Activated CD4-positive, alpha-beta T cell treated with anti-CD3 and anti-CD28 coated beads for 48 hours (primary cell): ENCODE data around the gene MEMO1.
"Not testable (repeated sequence)": the region's sequence is repeated elsewhere in the genome, so short reads cannot be mapped to it uniquely, and the experiment has no call there.

Experiments used
- DNase-seq: peaks from one replicate; pipeline ENCODE4 v3.0.0-alpha.2; 2020

Gene MEMO1

DNA sequence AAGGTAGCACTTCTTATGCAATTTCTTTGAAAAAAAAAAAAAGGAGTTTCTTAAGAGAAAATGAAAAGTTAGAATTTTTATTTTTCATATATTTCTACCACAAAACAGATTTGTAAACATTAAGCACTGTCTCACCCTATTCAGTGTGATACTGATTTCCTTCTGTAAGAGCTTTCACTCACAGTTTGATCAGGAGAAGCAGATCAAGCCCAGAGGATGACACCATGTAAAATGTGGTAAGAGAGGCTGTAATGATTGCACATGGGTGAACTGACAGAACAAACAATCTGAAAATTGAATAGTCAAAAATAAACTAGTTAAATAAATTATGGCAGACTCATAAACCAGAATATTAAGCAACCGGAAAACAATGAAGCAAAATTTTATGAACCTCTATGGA, 54.5 kb downstream of the MEMO1 start:
- DNase-seq = no peak

GRCh38 chr2:31953095-31953494, 57.7 kb downstream of the MEMO1 start:
- DNase-seq = not testable (repeated sequence)

GRCh38 chr2:31950946-31951562, 59.8 kb downstream of the MEMO1 start:
- no peak for DNase-seq

DNA sequence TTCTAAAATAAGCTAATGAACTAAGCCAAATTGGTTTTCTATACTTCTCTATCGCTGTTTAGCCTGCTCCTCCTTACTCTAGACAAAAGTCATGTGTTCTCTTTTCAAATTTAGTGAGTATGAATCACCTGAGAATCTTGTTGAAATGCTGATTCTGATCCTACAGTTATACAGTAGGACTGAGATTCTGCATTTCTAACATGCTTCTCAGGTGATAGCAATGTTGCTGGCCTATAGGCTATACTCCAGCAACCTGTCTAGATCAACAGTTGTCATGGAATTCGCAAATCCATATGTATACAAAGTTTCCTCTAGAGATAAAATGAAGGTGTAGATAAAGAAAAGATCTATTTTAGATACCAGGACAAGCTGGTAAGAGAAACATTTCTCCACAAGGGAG, 62.9 kb downstream of the MEMO1 start:
- DNase-seq = no peak

GRCh38 chr2:31946838-31947237, 64.0 kb downstream of the MEMO1 start:
- DNase-seq = no peak

DNA sequence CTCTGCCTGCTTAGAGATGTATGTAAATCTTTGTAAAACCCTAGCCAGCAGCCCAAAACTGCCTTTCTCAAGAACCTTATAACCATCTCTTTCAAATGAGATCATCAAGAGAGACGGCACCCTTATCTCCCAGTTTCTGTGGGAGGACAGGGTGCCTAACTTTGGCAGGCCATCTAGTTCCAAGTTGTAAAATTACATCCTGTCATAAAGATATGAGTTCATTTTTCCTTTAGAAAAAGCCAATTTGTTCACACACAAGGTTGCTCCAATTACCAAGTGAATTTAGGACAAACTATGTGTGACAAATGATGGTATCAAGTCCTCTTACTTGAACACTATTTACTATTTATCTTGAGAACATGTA, 65.3 kb downstream of the MEMO1 start:
- DNase-seq = no peak

- DNase-seq = no peak
Observed at GRCh38 chr2:31944828-31945571, 65.8 kb downstream of the MEMO1 start.

- no peak for DNase-seq
Observed at GRCh38 chr2:31943636-31944225, 67.1 kb downstream of the MEMO1 start.

DNA sequence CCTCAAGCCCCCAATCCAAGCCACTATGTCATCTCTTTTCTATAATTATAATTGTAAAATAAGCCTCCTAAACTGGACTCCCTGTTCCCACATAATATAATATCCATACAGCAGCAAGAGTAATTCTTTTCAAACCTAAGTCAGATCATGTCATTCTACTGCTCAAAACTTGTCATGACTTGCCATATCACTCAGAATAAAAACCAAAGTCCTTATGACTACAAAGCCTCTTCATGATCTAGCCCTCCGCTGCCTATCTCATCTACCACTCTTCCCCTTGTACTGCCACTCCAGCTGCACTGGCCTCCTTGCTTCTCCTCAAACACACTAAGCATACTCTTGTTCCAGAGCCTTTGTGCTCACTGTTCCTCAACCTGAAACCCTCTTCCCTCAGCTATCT, 69.9 kb downstream of the MEMO1 start:
- no peak for DNase-seq

- no peak for DNase-seq
Observed at GRCh38 chr2:31937741-31938140, 73.1 kb downstream of the MEMO1 start.

DNA sequence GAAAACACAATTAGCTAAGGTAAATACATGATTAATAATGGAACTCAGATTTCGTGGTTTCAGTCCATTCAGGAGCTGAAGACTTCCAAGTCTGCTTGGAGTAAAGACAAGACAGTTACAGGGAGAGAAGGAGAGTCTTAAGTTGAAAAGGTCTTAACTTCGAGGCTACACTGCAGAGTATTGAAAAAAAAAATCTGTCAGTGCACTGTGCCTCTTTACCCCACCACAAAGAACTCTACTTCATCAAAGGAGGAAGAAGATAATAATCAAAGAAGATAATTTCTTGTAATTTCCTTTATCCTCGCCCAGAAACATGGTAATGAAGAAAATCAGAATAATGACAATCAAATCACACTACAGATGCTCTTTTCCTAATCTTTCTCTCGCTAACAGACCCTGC, 75.4 kb downstream of the MEMO1 start:
- DNase-seq = no peak

GRCh38 chr2:31933066-31933465, 77.7 kb downstream of the MEMO1 start:
- DNase-seq = peak; percentile 36

GRCh38 chr2:31932589-31932988, 78.2 kb downstream of the MEMO1 start:
- no peak for DNase-seq

DNA sequence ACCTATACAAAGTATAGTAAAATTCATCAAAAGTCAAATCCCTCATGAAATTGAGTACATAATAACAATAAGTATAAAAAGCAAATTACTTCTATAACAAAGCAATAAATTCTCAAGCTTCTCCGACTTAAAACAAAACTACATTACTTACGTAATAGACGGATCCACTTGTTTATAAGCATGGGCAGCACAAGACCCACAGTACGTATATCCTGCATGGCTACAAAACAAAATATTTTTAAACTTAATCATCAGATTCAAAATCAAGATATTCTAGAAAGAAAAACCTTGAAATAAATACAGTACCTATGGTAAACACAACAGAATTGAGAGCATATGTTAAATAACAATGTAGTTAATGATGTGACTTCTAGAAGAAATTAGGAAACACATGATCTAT, 78.9 kb downstream of the MEMO1 start:
- no peak for DNase-seq

GRCh38 chr2:31925517-31925916, 85.3 kb downstream of the MEMO1 start:
- no peak for DNase-seq

GRCh38 chr2:31923662-31924061, 87.1 kb downstream of the MEMO1 start:
- no peak for DNase-seq

DNA sequence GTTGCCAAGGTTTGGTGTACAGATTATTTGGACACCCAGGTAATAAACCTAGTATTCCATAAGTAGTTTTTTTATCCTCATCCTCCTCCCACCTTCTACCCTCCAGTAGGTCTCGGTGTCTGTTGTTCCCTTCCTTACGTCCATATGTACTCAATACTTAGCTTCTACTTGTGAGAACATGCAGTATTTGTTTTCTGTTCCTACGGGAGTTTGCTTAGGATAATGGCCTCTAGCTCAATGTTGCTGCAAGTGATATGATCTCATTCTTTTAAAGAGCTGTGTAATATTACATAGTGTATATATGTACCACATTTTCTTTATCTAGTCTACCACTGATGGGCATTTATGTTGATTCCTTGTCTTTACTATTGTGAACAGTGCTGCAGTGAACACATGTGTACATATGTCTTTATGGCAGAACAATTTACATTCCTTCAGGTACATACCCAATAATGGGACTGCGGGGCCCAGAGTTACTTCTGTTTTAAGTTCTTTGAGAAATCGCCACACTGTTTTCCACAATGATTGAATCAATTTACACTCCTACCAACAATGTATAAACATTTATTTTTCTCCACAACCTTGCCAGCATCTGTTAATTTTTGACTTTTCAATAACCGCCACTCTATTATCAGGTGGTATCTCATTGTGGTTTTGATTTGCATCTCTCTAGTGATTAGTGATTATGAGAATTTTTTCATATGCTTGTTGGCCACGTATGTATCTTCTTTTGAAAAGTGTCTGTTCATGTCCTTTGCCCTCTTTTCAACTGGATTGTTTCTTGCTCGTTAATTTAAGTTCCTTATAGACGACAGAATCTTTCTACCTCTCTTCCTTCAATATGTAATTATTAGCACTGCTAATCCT, 88.0 kb downstream of the MEMO1 start:
- DNase-seq = no peak

GRCh38 chr2:31920962-31921361, 89.8 kb downstream of the MEMO1 start:
- no peak for DNase-seq

GRCh38 chr2:31919499-31919898, 91.3 kb downstream of the MEMO1 start:
- DNase-seq = no peak

- DNase-seq = no peak
Observed at GRCh38 chr2:31909661-31910060, 101.1 kb downstream of the MEMO1 start.

- DNase-seq = not testable (repeated sequence)
Observed at GRCh38 chr2:31907491-31907890, 103.3 kb downstream of the MEMO1 start.

GRCh38 chr2:31903109-31903780, 107.6 kb downstream of the MEMO1 start:
- no peak for DNase-seq

DNA sequence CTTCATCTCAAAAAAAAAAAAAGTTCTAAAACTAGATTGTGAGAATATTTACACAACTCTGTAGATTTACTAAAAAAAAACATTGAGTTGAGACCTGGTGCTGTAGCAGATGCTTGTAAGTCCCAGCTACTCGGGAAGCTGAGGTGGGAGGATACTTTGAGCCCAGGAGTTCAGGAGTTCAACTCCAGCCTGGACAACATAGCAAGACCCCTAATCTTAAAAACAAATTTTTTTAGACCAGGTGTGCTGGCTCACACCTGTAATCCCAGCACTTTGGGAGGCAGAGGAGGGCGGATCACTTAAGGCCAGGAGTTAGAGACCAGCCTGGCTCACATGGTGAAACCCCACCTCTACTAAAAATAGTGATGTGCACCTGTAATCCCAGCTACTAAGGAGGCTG, 108.9 kb downstream of the MEMO1 start:
- no peak for DNase-seq
